H9 (cell line): ENCODE measurements around the gene PSMD7. TPM values are rescaled to one million over a fixed set of nuclear protein-coding genes. Genes with fewer than 3 reads are reported as not detected.

Source experiments
- DNase-seq: peaks from one replicate; pipeline ENCODE4 v3.0.0-alpha.2; 2017
- H2AFZ ChIP-seq: one replicate; pipeline ENCODE4 v1.6.1; 2013; ENCODE audit warnings: mild to moderate bottlenecking, low read length, control low read depth, moderate library complexity
- H2AK5ac ChIP-seq: 2 replicates; pipeline ENCODE4 v1.6.1; 2013; ENCODE audit warnings: low read length, control low read depth, mixed read lengths; ENCODE audit not compliant: insufficient read length
- H2BK120ac ChIP-seq: one replicate; pipeline ENCODE4 v1.6.1; 2013; ENCODE audit warnings: low read depth, mild to moderate bottlenecking, low read length, control low read depth, inconsistent platforms; ENCODE audit not compliant: poor library complexity, severe bottlenecking
- H2BK12ac ChIP-seq: 2 replicates; pipeline ENCODE4 v1.6.1; 2013; ENCODE audit warnings: low read length, control low read depth, mixed read lengths, low read depth; ENCODE audit not compliant: insufficient read length
- H2BK15ac ChIP-seq: 2 replicates; pipeline ENCODE4 v1.6.1; 2013; ENCODE audit warnings: low read depth, low read length, control low read depth
- H2BK20ac ChIP-seq: one replicate; pipeline ENCODE4 v1.6.1; 2013; ENCODE audit warnings: low read depth, mild to moderate bottlenecking, low read length, control low read depth, inconsistent platforms; ENCODE audit not compliant: poor library complexity, severe bottlenecking
- H2BK5ac ChIP-seq: 2 replicates; pipeline ENCODE4 v1.6.1; 2013; ENCODE audit warnings: low read length, control low read depth, mixed read lengths; ENCODE audit not compliant: insufficient read length
- H3K14ac ChIP-seq: 2 replicates; pipeline ENCODE4 v1.6.1; 2013; ENCODE audit warnings: low read length, control low read depth; ENCODE audit not compliant: insufficient read depth
- H3K18ac ChIP-seq: 2 replicates; pipeline ENCODE4 v1.6.1; 2013; ENCODE audit warnings: low read depth, mild to moderate bottlenecking, mixed read lengths, low read length, control low read depth; ENCODE audit not compliant: insufficient read length
- H3K23ac ChIP-seq: 2 replicates; pipeline ENCODE4 v1.6.1; 2013; ENCODE audit warnings: low read length, control low read depth, mixed read lengths, low read depth; ENCODE audit not compliant: insufficient read length
- H3K23me2 ChIP-seq: 2 replicates; pipeline ENCODE4 v1.6.1; 2013; ENCODE audit warnings: low read depth, mild to moderate bottlenecking, mixed read lengths, low read length, control low read depth; ENCODE audit not compliant: insufficient read length, poor library complexity, severe bottlenecking
- H3K27ac ChIP-seq: 2 replicates; pipeline ENCODE4 v1.5.1; 2013; ENCODE audit warnings: low read length, control low read depth, mixed read lengths, low read depth; ENCODE audit not compliant: insufficient read length
- H3K27me3 ChIP-seq: 2 replicates; pipeline ENCODE4 v1.6.1; 2013; ENCODE audit warnings: low read length, control low read depth, inconsistent platforms; ENCODE audit not compliant: insufficient read depth
- H3K4ac ChIP-seq: 2 replicates; pipeline ENCODE4 v1.6.1; 2013; ENCODE audit warnings: low read depth, mild to moderate bottlenecking, control low read depth, inconsistent platforms, low read length, moderate library complexity
- H3K4me1 ChIP-seq: 2 replicates; pipeline ENCODE4 v1.6.1; 2013; ENCODE audit warnings: low read length, control low read depth, inconsistent platforms; ENCODE audit not compliant: insufficient read depth
- H3K4me2 ChIP-seq: 2 replicates; pipeline ENCODE4 v1.6.1; 2013; ENCODE audit warnings: low read length, control low read depth, mixed read lengths; ENCODE audit not compliant: insufficient read length, insufficient read depth
- H3K56ac ChIP-seq: 2 replicates; pipeline ENCODE4 v1.6.1; 2013; ENCODE audit warnings: low read depth, mild to moderate bottlenecking, mixed read lengths, low read length, control low read depth; ENCODE audit not compliant: insufficient read length
- H3K79me1 ChIP-seq: 2 replicates; pipeline ENCODE4 v1.6.1; 2013; ENCODE audit warnings: low read depth, mild to moderate bottlenecking, moderate library complexity, low read length, control low read depth, inconsistent platforms; ENCODE audit not compliant: insufficient read depth, poor library complexity, severe bottlenecking
- H3K79me2 ChIP-seq: 2 replicates; pipeline ENCODE4 v1.6.1; 2013; ENCODE audit warnings: low read length, control low read depth, inconsistent platforms; ENCODE audit not compliant: insufficient read depth
- H3K9ac ChIP-seq: 2 replicates; pipeline ENCODE4 v1.6.1; 2013; ENCODE audit warnings: low read length, control low read depth, mixed read lengths; ENCODE audit not compliant: insufficient read length; ENCODE audit errors: extremely low read depth
- H3K9me3 ChIP-seq: one replicate; pipeline ENCODE4 v1.6.1; 2013; ENCODE audit warnings: low read depth, low read length, inconsistent platforms; ENCODE audit not compliant: control insufficient read depth
- H3T11ph ChIP-seq: one replicate; pipeline ENCODE4 v1.6.1; 2013; ENCODE audit warnings: mild to moderate bottlenecking, low read length, control low read depth, inconsistent platforms
- H4K20me1 ChIP-seq: one replicate; pipeline ENCODE4 v1.6.1; 2013; ENCODE audit not compliant: control insufficient read depth, insufficient read length, insufficient read depth
- H4K5ac ChIP-seq: 2 replicates; pipeline ENCODE4 v1.6.1; 2013; ENCODE audit warnings: low read depth, mild to moderate bottlenecking, mixed read lengths, low read length, control low read depth; ENCODE audit not compliant: insufficient read length
- H4K8ac ChIP-seq: replicated peaks from 2 replicates; pipeline ENCODE4 v1.6.1; 2013; ENCODE audit warnings: low read length, control low read depth, mixed read lengths, low read depth; ENCODE audit not compliant: insufficient read length
- H4K91ac ChIP-seq: 2 replicates; pipeline ENCODE4 v1.6.1; 2013; ENCODE audit warnings: low read depth, mild to moderate bottlenecking, moderate library complexity, mixed read lengths, low read length, control low read depth; ENCODE audit not compliant: insufficient read length
- H3K27ac Mint-ChIP-seq, 3 experiments: 2 replicates in 2 of 3; 3 replicates in 1 of 3; pipeline ENCODE4 v1.8.0; 2020 to 2021; ENCODE audit warnings: mixed read lengths in 3 of 3, mild to moderate bottlenecking in 1 of 3, moderate library complexity in 1 of 3
- H3K27me3 Mint-ChIP-seq: 2 replicates; pipeline ENCODE4 v1.8.0; 2021; ENCODE audit warnings: low read depth, mild to moderate bottlenecking, moderate library complexity, mixed read lengths
- H3K36me3 Mint-ChIP-seq, 3 experiments: 2 replicates in 2 of 3; 3 replicates in 1 of 3; pipeline ENCODE4 v1.8.0; 2020 to 2021; ENCODE audit warnings: low read depth in 3 of 3, mixed read lengths in 3 of 3; ENCODE audit not compliant: insufficient read depth in 1 of 3
- H3K4me1 Mint-ChIP-seq, 2 experiments: 2 replicates each; pipeline ENCODE4 v1.8.0; 2020; ENCODE audit warnings: mixed read lengths in 2 of 2
- H3K4me3 Mint-ChIP-seq, 2 experiments: 2 replicates in 1 of 2; 3 replicates in 1 of 2; pipeline ENCODE4 v1.8.0; 2020 to 2021; ENCODE audit warnings: mild to moderate bottlenecking in 2 of 2, mixed read lengths in 2 of 2, moderate library complexity in 1 of 2
- H3K9me3 Mint-ChIP-seq, 2 experiments: 2 replicates in 1 of 2; 3 replicates in 1 of 2; pipeline ENCODE4 v1.8.0; 2020; ENCODE audit warnings: mild to moderate bottlenecking in 2 of 2, mixed read lengths in 2 of 2, moderate library complexity in 1 of 2
- CTCF ChIP-seq: fragments of 200-600 bp; sonication (generic); conservative IDR thresholded peaks from 3 replicates; pipeline ENCODE4 v1.8.0; 2021; ENCODE audit warnings: antibody characterized with exemption, mild to moderate bottlenecking
- WGBS: extraction: QIAGEN DNeasy Blood & Tissue Kit; methylation state at CpG from one replicate; pipeline ENCODE4 v1.1.7; 2013; ENCODE audit warnings: missing lambda C conversion rate, low lambda C conversion rate, mixed read lengths; ENCODE audit not compliant: insufficient read length; ENCODE audit errors: extremely low coverage; 5-methylcytosine and 5-hydroxymethylcytosine counted together
- total RNA-seq: library from RNA; stranded (reverse); gene quantifications from 2 replicates; pipeline ENCODE4 v1.2.1, GENCODE V29; 2021

The PSMD7 gene
- total RNA-seq, 1 experiment from 2014 or later, result 140 TPM

- Mint-ChIP-seq H3K4me3 (no peak overlapping the region), H3K9me3 (no peaks in the 10 kb centered on the region), H3K36me3 (peaks cover 38 to 72% (median 62%) of the 10 kb centered on the region in 3 experiments; a peak in 6 of 7 replicates), H3K27me3 (no peaks in the 10 kb centered on the region), H3K4me1 (no peaks in the 10 kb centered on the region), H3K27ac (peak overlapping the region in 1 of 3 experiments; percentile 86; a peak in 2 of 7 replicates)
- Histone ChIP-seq H3K4me1 (no peaks in the 10 kb centered on the region), H3K23me2 (no peaks in the 10 kb centered on the region), H2BK15ac (no peak overlapping the region), H3K18ac (no peak overlapping the region), H4K5ac (no peak overlapping the region), H2BK5ac (no peak overlapping the region), H2BK120ac (no peak overlapping the region), H3K9ac (no peak overlapping the region), H3K4ac (no peak overlapping the region), H3K14ac (no peak overlapping the region), H3K27me3 (no peaks in the 10 kb centered on the region), H3K79me1 (no peaks in the 10 kb centered on the region), H3K4me2 (no peak overlapping the region), H3K23ac (no peak overlapping the region), H3T11ph (no peak overlapping the region), H2BK12ac (no peak overlapping the region), H3K27ac (no peak overlapping the region), H3K56ac (no peak overlapping the region), H2BK20ac (no peak overlapping the region), H3K79me2 (no peaks in the 10 kb centered on the region), H4K91ac (no peak overlapping the region), H4K8ac (no peak overlapping the region), H2AFZ (no peak overlapping the region), H3K9me3 (no peaks in the 10 kb centered on the region), H4K20me1 (no peaks in the 10 kb centered on the region), H2AK5ac (no peak overlapping the region)
- WGBS, result no CpG with 5 or more reads among the region's 11 CpGs
- no peak for DNase-seq
- no peak for TF ChIP-seq CTCF
These were observed 8.7 kb downstream of the PSMD7 start for GRCh38 chr16:74305281-74305680.
